Breast epithelium (tissue), 4 donors: ENCODE data around the gene C4orf36. TPM values are rescaled to one million over a fixed set of nuclear protein-coding genes. Genes with fewer than 3 reads are reported as not detected.

Experiments used
- DNase-seq, 2 donors: peaks; one replicate each; pipeline ENCODE4 v3.0.0-alpha.2; 2019; ENCODE audit warnings: low spot score in 2 of 2
- H3K27ac ChIP-seq, 2 donors: fragments of 200-600 bp; sonication (generic) in 1 of 2; one replicate each; pipeline ENCODE4 v1.5.1; 2016 to 2019; ENCODE audit warnings: mild to moderate bottlenecking in 1 of 2
- H3K27me3 ChIP-seq, 2 donors: fragments of 200-600 bp; sonication (generic) in 1 of 2; one replicate each; pipeline versions ENCODE4 v1.5.1 to v1.6.0; 2017 to 2019; ENCODE audit warnings: control low read depth in 1 of 2, mild to moderate bottlenecking in 1 of 2
- H3K36me3 ChIP-seq: fragments of 200-600 bp; one replicate; pipeline ENCODE4 v1.5.1; 2019
- H3K4me1 ChIP-seq, 2 donors: fragments of 200-600 bp; sonication (generic); one replicate each; pipeline ENCODE4 v1.5.1; 2016 to 2019; ENCODE audit warnings: control low read depth in 1 of 2
- H3K4me3 ChIP-seq, 3 donors: fragments of 200-600 bp; sonication (generic); 1 replicate in 2 of 3; 2 replicates in 1 of 3; pipeline ENCODE4 v1.5.1; 2016 to 2019; ENCODE audit warnings: mild to moderate bottlenecking in 3 of 3, moderate library complexity in 2 of 3
- H3K9me3 ChIP-seq, 2 donors: fragments of 200-600 bp; sonication (generic) in 1 of 2; one replicate each; pipeline ENCODE4 v1.5.1; 2016 to 2019; ENCODE audit warnings: control low read depth in 1 of 2
- CTCF ChIP-seq, 3 donors: fragments of 450-650 bp; IDR thresholded peaks; one replicate each; pipeline ENCODE4 v1.5.1; 2016 to 2017; ENCODE audit warnings: antibody characterized with exemption in 3 of 3, mild to moderate bottlenecking in 3 of 3, moderate library complexity in 3 of 3
- POLR2A ChIP-seq: fragments of 450-650 bp; IDR thresholded peaks from one replicate; pipeline ENCODE4 v1.6.1; 2016; ENCODE audit warnings: antibody characterized with exemption, mild to moderate bottlenecking, moderate library complexity
- POLR2AphosphoS5 ChIP-seq, 3 donors: sonication (generic); formaldehyde crosslinking; IDR thresholded peaks; one replicate each; pipeline ENCODE4 v1.6.1; 2017; ENCODE audit warnings: antibody characterized with exemption in 3 of 3
- intact Hi-C: fragments of 100-400 bp; cut with DNase I; formaldehyde crosslinking; loops from one replicate; pipeline ENCODE4 v1.15.1; 2023; ENCODE audit warnings: low total_unique reads
- total RNA-seq, 3 donors: library from RNA; depleted of rRNA; stranded (reverse); fragments of >200 nt; gene quantifications; one replicate each; pipeline ENCODE4 v1.1.0, GENCODE V29; 2016

C4orf36 gene
- total RNA-seq = 1 to 10 TPM in 2 of 3 donors, under 1 TPM in 1; 0.96 to 6.6 (median 5.7) TPM

GRCh38 chr4:86891762-86892635 is at the start of gene C4orf36:
Gene C4orf36 (minus strand): TSS chr4:86892422. CDS start chr4:86891520, 902 bp downstream.
- peak within 1 kb of the TSS; percentile 73 to 91 (median 87) for H3K4me3 ChIP-seq
- TF ChIP-seq CTCF (IDR thresholded peaks at IDR 0.05) = no peak
- TF ChIP-seq POLR2A = peak; percentile 36
- peak; percentile 42 to 68 (median 57) for TF ChIP-seq POLR2AphosphoS5 (IDR thresholded peaks at IDR 0.05)
- no peaks in the 10 kb centered on the region for H3K27me3 ChIP-seq
- peak within 1 kb of the TSS; percentile 92 to 99 for H3K27ac ChIP-seq
- H3K36me3 ChIP-seq = no peaks in the 10 kb centered on the region
- H3K9me3 ChIP-seq = no peaks in the 10 kb centered on the region
- intact Hi-C loops = no loop called here
- no peaks in the 10 kb centered on the region for H3K4me1 ChIP-seq
- DNase-seq = peak; percentile 86 to 87

GRCh38 chr4:86940920-86941460 is 48.8 kb upstream of the C4orf36 start:
- Histone ChIP-seq H3K36me3 (no peaks in the 10 kb centered on the region), H3K9me3 (no peaks in the 10 kb centered on the region), H3K4me1 (peaks cover 5 to 17% of the 10 kb centered on the region in 2 donors), H3K27me3 (no peaks in the 10 kb centered on the region), H3K4me3 (no peak overlapping the region), H3K27ac (no peak overlapping the region)
- intact Hi-C loops = no loop called here
- TF ChIP-seq POLR2AphosphoS5 (IDR thresholded peaks at IDR 0.05) = no peak
- no peak for TF ChIP-seq POLR2A
- TF ChIP-seq CTCF (IDR thresholded peaks at IDR 0.05) = no peak
- no peak for DNase-seq

- Histone ChIP-seq H3K27ac (peak overlapping the region; percentile 70 to 94), H3K27me3 (no peaks in the 10 kb centered on the region), H3K4me3 (no peak overlapping the region), H3K36me3 (no peaks in the 10 kb centered on the region), H3K9me3 (no peaks in the 10 kb centered on the region), H3K4me1 (peaks cover 5 to 17% of the 10 kb centered on the region in 2 donors)
- no peak for DNase-seq
- TF ChIP-seq CTCF (IDR thresholded peaks at IDR 0.05) (no peak), POLR2AphosphoS5 (IDR thresholded peaks at IDR 0.05) (no peak)
- intact Hi-C loops = no loop called here
Observed at GRCh38 chr4:86939729-86940575, 47.7 kb upstream of the C4orf36 start.

GRCh38 chr4:86938771-86939520 is 46.7 kb upstream of the C4orf36 start:
- TF ChIP-seq POLR2A = no peak
- TF ChIP-seq POLR2AphosphoS5 (IDR thresholded peaks at IDR 0.05) = peak in 1 of 3 donors; percentile 14
- peak overlapping the region in 1 of 3 donors; percentile 20 for H3K4me3 ChIP-seq
- peak overlapping the region; percentile 79 to 94 for H3K27ac ChIP-seq
- no peaks in the 10 kb centered on the region for H3K9me3 ChIP-seq
- H3K27me3 ChIP-seq = no peaks in the 10 kb centered on the region
- no peaks in the 10 kb centered on the region for H3K36me3 ChIP-seq
- peaks cover 5 to 17% of the 10 kb centered on the region in 2 donors for H3K4me1 ChIP-seq
- intact Hi-C loops = no loop called here
- no peak for DNase-seq
